TTC549 (cell line): Measurements from ENCODE around the gene ESPN.
"Not testable (repeated sequence)": the region's sequence is repeated elsewhere in the genome, so short reads cannot be mapped to it uniquely, and the experiment has no call there.

Experiments used
- FAIRE-seq: peaks from 2 replicates; lab custom pipeline; 2012; peaks lifted over from hg19 to GRCh38; lab: Jason Lieb, UNC

Gene ESPN

DNA sequence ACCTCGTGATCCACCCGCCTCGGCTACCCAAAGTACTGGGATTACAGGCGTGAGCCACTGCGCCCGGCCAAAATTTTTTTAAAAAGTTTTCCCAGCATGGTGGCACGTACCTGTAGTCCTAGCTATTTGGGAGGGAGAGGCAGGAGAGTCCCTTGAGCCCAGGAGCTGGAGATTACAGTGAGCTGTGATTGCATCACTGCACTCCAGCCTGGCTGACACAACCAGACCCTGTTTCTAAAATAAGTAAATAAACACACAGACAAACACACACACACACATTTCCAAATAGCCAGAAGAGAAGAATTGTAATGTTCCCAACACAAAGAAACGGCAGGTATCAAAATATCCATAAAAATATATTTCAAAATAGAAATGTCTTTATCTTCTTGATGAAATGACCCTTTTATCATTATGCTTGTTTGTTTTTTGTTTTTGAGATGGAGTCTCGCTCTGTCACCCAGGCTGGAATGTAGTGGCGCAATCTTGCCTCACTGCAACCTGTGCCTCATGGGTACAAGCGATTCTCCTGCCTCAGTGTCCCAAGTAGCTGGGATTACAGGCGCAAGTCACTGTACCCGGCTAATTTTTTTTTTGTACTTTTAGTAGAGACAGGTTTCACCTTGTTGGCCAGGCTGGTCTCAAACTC lies 14.2 kb upstream of the ESPN start:
- FAIRE-seq: no peak

DNA sequence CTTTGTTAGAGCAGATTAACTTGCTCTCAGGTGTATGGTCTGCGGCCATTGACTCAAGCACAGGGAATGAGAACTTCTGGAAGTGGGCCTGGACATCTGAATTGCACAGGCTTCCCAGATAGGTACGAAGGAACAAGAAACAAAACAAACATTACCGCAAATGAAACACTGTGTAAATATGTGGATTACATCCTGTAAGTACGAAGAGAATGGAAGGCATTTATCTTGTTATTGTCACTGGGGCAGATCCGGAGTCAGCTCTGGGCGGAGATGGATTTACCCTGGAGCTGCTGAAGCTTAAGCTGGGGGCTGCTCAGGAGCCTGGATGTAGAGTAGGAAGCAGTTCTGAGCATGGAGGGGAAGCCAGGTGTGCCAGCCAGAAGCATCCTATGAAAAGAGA lies 11.7 kb upstream of the ESPN start:
- no peak for FAIRE-seq

DNA sequence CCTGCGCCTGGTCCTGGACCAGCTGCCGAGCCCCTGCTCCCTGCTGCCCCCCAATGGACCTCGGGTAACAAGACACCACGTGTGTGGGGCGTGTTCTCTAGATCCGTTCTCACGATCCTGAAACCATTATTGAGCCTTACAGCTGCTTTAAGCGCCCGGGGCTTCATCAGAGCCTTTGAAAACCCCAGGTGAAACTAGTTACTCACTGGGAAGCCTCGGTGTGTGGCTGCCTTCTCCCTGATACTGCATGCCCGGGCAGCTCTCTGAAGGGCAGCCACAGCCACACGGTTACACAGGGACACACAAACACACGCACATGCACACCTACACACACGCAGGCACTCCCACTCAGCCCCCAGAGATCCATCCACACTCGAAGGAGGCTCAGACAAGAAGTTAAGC lies 10.1 kb upstream of the ESPN start:
- no peak for FAIRE-seq

DNA sequence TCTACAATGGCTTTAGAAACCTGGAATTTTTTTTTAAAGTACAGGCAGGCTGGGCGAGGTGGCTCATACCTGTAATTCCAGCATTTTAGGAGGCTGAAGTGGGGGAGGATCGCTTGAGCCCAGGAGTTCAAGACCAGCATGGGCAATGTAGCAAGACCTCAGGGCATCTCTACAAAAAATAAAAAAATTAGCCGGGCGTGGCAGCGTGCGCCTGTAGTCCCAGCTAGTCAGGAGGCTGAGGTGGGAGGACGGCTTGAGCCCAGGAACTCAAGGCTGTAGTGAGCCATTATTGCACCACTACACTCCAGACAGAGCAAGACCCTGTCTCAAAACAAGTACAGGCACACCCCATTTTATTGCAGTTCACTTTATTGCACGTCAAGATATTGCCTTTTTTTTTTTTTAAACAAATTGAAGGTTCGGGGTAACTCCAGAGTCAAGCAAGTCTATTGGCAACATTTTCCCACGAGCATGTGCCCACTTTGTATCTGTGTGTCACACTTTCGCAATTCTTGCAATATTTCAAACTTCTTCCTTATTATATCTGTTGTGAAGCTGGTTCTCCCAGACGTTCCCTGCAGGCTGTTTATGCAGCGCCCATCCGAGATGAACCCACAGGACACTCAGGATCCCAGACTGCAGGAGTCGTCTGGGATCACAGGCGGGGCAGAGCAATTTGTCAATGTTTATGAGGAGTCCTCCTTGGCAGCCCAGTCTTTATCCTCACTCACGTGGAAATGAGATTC lies 9.5 kb upstream of the ESPN start:
- no peak for FAIRE-seq

DNA sequence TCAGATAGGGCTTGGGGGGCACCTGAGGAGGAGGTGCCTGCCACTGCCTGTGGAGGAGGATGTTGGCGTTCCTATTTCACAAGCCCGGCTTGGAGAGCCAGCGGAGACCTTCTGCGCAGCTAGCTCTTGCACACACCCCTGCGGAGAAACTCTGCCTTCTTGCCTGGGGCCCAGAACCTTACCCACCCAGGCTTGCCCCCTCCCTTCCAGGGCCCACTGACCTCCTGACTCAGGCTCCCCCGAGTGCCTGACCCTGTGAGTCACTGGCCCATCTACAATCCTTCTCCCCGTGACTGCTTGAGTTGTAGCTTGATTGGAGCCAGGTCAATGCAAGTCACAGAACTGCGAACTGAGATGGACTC lies 8.3 kb upstream of the ESPN start:
- FAIRE-seq: no peak

DNA sequence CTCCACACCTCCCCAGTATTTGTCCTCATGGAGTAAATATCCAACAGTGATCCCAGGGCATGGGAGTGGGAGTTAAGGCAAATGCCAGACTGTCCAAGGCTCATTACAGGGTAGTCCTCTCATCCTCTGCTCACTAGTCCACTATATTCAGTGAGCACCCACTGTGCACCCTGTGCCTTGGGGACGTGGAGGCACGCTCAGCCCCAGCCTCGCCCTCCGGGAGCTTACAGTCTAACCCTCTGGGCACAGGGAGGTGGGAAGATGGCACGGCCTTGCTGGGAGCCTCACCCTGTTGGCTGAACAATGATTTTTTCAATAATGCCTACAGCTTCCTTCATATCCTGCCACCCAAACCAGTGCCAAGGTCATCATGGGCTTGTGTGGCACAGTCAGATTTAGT lies 7.7 kb upstream of the ESPN start:
- no peak for FAIRE-seq

DNA sequence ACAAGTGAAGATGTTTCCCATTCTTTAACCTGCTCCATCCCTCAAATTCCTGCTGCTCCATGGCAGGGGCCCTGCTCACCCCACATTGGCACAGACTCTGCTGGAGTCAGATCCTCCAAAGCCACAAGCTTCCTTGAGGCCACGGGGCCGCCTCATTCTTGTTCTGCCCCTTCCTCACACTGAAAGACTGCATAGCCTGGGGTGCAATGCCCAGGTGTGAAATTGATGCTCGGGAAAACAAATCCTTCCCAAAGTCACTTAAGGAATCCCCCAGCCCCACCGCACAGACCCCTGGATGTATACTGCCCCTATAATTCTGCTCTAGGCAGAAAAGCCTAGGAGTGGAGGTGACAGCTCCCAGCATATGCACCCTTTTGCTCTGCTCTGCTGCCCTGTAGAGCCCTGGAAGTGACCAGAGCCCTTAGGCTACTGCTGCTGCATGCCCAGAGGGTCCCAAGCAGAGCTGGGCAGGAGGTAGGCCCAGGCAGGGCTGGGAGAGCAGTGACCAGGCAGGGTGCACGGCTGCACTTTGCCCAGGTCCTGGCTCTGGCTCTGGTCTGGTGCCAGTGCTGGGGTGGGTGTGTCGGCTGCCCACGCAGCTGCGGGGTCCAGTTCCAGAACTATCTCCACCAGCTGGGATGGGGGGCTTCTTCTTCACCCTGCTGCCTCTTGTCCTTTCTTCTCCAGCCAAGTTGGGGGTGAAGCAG lies 6.5 kb upstream of the ESPN start:
- no peak for FAIRE-seq

DNA sequence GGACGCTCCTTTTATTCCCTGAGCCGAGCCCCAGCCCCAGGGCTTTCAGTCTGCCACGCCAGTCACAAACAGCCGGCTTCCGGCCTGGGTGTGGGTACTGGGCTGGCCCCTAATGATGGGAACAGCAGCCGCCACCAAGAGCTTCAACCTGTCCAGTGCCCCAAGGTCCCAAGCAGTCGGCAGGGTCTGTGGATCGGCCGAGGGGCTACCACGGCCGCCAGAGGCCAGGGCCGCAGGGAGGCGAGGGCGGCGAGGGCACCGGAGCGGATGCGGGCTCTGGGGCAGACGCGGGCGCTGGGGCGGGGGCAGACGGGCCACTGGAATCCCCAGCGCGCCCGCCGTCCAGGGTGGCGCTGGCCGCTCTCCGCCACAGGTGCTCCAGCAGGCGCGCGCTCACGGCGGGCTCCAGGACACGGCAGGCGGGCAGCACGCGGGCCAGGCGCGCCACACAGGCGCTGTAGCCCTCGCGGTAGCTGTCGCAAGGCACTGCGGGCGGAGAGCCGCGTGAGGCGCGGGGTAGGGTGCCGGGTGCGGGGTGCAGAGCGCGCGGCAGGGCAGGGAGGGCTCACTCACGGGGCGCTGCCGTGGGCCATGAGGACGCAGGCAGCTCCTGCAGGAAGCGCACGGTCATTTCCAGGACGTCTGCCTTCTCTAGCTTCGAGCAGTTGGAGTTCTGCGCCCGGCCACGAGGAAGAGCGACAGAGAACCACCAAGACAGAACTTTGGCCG lies 5.7 kb upstream of the ESPN start:
- FAIRE-seq: no peak

DNA sequence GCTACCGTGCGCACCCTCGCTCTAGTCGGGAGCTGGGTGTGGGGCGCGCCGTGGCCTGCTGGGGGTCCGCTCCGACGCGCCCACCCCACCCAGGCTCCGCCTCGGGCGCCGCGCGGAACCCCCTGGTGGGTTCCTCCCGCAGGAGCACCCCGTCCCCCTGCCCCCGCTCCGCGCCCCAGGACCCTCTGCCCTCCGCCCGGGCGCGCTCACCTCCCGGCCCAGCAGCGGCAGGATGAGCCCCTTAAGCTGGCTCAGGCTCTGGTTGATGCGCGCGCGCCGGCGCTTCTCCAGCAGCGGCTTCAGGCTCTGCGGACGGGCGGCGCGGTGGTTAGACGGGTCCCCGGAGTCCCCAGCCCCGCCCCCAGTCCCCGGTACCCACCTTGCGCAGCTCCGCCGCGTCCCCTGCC lies 5.2 kb upstream of the ESPN start:
- FAIRE-seq: no peak

DNA sequence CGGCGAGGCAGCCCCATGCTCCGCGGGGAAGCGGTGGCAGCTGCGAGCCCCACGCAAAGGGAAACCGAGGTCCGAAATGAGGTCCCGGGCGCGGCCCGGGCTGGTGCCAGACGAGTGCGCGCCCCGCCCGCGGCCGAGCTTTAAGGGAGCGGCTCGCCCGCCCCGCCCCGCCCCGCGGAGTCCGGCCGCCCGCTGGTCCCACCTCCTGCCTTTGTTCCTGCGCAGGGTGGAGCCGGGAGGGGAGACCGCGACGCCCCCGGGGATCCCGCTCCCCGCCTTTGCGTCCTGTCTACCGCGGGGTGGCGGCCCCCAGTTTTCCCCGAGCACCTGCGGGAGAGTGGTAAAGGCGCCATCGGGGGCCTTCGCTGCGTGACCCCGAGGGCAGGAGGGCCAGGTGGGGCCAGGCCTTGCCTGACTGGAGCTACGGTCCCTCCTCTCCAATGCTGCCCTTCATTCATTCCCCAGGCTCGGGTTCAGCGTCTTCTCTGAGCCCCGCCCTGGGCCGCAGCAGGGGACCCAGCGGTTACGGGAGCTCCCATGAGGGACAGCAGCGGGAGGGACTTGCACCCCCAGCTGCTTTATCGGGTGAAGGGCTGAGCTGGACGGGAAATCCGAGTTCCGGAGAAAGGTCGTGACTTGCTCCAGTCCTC lies 4.6 kb upstream of the ESPN start, which contains the start of gene HES2:
HES2 (minus strand) TSS at position 116 of the 650 bp plus-strand sequence; CDS start at position 17, 99 bp downstream.
- FAIRE-seq: no peak

DNA sequence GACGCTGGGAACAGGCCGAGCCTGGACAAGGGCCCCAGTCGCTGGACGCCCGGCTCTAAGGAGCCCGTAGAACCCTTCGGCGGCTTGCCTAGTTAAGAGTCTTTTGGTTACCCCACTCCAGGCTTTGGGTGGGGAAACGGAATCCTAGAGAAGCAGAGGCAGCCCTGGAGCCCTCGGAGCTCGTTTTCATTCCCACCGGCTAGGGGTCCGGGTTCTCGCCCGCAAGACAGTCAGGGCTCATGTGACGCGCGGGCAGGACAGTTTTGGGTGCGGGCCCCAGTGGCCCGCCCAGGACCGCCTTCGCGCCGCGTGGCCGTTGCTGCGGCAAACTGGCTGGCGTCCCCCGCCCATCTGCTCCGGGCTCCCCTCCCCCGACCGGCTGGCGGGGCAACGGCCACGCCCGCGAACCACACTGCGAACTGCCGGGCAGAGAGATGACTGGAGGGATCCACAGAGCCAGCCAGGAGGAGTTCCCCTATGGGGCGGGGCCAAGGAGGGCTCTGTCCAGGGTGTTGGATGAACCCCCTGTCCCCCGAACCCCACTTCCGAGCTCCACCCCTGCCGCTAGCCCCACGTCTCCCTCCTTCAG lies 4.0 kb upstream of the ESPN start:
- no peak for FAIRE-seq

DNA sequence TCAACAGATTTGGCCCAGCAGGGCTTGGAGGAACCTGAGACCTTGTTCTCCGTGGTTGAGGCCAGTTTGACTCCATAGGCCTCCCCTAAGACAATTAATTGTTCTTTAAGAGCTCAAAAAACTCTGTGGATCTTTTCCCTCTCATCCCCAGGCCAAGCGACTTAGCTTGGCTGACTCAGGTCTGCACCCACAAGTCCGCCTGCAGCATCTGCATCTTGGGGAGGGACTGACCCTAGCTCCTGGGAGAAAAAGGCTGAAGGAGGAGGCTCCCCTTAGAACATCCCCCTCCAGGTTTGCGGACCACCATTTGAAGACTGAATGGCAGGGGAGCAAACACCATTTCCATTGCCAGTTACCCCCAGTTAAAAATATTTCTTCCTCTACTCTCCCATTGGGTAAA lies 3.3 kb upstream of the ESPN start:
- no peak for FAIRE-seq

DNA sequence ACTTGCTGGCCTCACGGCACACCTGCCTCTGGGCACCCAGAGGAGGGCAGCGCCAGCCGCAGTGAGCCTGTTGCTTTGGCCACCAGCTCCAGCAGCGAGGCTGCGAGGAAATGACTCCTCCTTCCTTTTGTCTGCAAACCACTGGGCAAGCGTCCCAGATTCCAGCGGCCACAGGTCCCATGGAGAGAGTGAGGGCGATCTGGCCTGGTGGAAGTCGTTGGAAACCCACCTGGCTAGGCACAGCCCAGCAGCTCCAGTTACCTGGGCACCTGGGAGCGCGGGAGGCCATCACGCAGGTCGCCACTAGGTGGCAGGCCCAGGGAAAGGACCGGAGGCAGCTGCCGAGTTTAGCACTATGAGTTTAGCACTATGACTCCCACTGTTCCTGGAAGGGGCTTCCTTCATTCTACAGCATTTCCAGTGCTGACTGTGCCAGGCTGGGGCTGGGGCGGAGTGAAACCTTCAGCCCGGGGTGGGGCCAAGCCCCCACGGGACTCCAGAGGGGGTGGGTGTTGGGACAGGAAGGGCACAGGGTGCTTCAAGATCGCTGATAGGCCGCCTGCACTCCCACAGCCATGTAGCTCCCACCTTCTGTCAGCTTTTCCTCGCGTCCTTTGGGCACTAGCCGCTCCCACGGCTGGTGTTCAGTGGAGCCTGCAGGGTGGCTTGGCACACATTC lies 1.1 kb upstream of the ESPN start:
- FAIRE-seq: no peak

DNA sequence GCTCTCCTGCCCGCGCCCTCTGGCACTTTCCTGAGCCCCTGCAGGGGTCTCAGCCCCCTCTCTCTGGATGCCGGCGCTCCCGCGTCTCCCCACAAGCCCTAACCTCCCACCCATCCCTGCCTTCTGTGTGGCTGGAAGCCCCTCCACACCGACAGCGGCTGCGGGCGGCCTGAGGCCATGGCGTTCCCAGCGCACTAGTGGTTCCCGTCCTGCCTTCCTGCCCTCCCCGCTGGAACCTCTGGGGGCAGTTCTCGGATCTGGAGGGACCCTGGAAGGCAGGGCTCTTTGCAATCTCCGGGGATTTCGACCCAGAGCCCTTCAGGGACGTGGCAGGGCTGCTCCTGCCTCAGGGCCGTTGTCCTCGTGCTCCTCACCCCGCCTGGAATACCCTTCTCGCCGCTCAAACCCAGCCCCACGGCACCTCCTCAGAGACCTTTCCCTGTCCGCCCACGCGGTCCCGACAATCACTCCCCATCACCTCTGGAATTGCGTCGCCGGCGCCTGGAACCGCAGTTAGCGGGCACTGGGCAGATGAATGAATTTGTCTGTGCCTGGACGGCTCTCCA lies 493 bp upstream of the ESPN start:
- no peak for FAIRE-seq

DNA sequence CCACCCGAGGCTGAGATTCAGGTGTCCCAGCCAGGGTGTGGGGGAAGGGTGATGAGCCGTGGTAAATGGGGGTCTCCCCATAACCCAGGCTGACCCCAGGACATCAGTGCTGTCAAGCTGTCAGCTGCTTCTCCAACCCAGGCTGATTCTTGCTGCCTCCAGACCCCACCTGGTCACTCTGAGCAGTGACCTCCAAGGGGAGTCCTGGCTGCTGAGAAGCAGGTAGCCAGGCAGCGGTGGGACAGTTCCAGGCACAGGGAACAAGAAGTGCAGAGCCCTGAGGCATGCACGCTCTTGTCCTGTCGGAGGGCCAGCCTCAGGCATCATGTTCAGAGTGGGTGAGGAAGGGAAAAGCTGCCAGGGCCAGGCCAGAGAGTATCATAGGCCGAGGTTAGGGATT lies 1.1 kb downstream of the ESPN start:
- FAIRE-seq: no peak

DNA sequence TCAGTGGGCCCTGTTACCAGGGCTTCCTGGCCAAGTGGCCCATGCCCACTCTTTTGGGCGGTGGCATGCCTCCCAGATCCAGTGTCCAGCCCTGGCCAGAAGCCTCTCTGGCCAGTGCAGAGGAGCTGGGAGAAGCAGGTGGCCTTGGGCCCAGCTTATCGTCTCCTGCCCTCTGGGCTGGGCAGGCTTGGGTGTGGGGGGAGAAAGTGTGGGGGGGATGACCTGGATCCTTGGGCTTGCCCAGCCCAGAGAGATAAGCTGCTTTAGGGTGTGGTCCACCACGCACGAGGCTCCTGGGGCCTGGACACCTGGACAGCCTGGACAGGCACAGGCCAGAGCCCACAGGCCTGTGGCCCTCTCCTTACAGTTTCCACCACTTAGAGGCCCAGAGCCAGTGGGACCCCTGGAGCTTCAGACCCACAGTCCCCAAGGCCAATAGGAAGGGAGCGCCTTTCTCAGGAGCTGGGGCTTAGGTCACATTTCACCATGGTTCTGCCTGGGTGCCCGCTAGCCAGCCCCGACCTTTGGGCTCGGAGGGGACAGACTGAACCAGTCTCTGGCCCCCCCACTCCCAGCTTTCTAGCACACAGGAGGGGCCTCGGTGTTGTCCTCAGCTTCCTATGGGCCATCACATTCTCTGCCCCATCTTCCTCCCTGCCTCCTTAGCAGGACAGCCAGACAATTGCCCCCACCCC lies 1.8 kb downstream of the ESPN start:
- no peak for FAIRE-seq

DNA sequence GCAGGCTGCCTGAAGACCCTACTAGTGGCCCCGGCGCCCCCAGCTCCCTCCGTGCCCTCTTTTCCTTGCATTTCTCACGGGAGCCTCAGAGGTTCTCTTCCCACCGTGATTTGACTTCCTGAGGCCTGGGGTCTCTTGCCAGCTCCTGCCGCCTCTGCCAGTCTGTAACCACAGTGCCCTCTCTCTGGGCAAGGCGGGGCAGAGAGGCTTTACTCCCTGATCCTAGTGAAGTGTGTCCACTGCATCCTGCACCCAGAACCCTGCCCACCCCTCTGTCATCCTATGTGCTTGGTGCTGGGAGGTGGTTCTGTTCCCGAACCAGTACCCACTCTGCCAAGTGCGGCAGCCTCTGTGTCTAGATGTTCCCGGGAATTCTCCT lies 2.4 kb downstream of the ESPN start:
- no peak for FAIRE-seq

DNA sequence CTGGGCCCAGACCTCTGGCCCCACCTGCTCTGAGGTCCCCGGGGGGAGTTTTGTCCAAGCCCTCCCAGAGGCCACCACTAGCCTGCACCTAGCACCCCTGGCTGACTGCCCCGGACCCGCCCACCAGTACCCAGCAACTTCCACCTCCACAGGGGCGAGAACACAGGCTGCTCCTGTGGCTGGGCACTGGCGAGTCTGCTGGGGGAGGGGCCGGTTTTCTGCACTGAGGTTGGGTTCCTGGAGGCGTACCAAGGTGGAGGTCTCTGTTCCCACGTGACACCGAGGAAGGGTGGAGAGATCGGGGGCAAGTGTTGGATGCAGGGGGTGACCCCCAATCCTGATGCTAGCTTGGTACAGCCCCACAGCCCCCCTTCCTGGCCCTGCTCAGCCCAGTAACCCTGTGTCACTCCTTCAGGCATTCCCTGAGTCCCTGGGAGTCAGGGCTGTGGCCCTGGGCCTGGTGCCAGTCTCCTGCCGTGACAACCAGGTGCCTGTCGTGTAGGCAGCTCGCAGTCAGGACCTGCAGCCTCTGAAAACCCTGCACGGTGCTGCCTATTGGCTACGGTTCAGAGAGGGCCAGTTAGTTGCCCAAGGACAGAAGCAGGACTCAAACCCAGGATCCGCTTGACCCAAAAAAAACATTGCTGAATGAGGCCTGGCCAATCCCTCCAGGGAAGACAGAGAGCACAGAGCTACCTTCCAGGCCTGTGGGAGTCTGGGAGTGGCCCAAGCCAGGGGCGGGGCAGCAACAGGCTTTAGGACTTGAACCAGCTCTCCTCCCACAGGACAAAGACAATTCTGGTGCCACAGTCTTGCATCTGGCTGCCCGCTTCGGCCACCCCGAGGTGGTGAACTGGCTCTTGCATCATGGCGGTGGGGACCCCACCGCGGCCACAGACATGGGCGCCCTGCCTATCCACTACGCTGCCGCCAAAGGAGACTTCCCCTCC lies 3.1 kb downstream of the ESPN start:
- no peak for FAIRE-seq

DNA sequence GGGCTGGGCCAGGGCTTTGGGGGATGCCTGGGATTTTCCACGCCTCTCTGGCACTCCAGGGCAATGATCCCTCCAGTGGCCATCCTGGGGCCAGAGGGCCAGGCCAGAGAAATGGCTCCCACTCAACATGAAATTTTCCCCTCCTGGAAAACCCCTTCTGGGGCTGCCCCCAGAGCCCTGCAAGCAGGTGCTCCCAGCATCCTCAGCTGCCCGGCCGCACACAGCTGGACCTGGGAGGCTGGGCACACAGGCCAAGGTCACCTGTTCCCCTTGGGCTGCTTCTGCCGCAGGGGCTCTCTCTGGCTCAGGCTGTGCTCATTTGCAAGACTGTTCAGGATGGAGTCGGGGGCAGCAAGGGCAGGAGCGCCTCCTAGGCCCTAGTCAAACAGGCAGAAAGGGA lies 3.9 kb downstream of the ESPN start:
- FAIRE-seq: not testable (repeated sequence)
